HPDE6-E6E7 (cell line): ENCODE results near the gene SLC7A11.

Experiments
- DNase-seq: peaks from one replicate; pipeline ENCODE4 v3.0.0; 2011; ENCODE audit warnings: missing footprints; ENCODE audit errors: extremely low spot score

The SLC7A11 gene

DNA sequence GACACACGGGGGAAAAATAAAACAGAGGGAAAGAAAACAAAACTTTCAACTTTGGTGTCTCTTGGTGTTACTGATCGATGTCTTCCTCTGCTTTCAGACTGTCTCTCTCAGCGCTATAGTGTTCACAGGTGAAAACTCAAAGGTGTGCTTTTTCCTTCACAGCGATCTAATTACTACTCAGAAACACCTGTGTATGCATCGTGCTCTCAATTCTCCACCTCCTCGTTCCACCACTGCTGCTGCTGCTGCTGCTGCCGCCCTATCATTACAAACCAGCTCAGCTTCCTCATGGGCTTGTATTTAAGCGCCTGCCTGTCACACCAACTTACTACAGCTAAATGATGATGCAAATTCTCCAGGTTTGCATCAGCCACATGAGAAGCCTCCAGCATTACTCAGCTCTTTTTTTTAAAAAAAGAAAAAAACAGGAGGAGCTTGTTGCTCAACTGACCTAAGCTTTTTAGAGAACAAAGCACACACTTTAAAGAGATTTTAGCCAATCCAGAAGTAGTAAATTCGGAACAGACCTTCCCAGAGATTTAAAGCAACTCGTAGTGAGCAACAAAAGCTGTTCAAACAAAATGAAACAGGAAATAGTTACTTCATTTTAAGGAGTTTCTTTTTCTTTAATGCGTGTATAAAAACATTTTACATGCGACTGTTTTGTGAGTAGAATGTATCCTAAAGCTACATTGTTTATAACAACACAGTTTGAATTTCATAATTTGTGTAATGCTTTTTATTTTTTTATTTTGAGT lies at the start of gene SLC7A11:
SLC7A11 (minus strand) TSS at position 274 of the 758 bp plus-strand sequence. CDS start 280 bp downstream, outside the sequence.
- DNase-seq: peak; percentile 36

GRCh38 chr4:138291431-138291830 lies 49.3 kb upstream of the SLC7A11 start:
- no peak for DNase-seq

DNA sequence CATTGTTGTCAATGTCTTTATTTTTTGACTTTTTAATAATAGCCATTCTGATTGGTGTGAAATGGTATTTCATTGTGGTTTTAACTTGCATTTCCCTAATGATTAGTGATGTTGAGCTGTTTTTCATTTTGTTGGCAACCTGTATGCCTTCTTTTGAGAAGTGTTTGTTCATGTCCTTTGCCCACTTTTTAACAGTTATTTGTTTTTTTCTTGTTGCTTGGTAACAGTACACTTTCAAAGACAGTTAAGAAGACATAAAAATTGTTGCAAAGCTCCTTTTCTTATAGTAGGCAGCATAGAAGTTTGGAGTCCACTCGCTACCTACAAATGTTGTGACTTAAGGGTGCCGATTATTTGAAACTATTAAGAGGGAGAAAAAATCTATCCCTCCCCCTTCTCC lies 48.7 kb upstream of the SLC7A11 start:
- DNase-seq: no peak

DNA sequence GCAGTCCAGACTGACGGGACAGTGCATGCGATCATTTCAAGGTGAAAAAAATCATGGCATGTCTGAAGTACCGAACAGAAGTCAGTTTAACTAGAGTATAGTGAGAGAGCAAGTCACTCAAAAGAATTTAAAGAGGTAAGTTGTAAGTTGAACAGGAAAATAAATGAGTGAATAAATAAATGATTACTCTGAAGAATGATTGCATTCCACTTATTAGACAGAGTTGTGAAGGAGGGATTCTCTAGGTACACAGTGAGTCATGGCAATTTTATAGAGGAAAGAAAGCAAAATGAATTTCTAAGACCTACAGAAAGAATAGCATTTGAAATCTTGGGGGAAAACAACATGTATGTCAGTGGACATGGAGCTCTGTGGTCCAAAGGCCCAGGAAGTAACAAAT lies 37.1 kb upstream of the SLC7A11 start:
- DNase-seq: no peak

GRCh38 chr4:138277133-138277532 lies 35.0 kb upstream of the SLC7A11 start:
- DNase-seq: no peak

- peak; percentile 56 for DNase-seq
Measured at GRCh38 chr4:138275963-138276621, 33.9 kb upstream of the SLC7A11 start.

DNA sequence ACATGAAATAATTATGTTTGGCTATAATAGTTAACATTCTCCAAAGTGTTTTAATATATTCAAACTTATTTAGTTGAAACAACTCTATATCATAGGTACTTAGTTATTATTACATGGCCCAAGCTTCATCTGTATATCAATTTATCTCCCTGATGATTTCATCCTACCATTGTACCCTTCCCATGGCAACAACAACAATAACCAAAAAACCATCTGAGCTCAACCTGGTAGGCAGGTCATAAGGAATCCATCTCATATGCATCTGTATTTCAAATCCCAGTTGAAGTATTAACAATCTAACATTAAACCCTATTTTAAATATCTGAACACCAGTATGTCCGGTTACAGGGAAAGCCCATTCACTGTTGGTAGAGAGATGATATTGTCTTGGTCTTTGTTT lies 33.1 kb upstream of the SLC7A11 start:
- no peak for DNase-seq

GRCh38 chr4:138269175-138269574 lies 27.0 kb upstream of the SLC7A11 start:
- DNase-seq: no peak

GRCh38 chr4:138267835-138268234 lies 25.7 kb upstream of the SLC7A11 start:
- no peak for DNase-seq

DNA sequence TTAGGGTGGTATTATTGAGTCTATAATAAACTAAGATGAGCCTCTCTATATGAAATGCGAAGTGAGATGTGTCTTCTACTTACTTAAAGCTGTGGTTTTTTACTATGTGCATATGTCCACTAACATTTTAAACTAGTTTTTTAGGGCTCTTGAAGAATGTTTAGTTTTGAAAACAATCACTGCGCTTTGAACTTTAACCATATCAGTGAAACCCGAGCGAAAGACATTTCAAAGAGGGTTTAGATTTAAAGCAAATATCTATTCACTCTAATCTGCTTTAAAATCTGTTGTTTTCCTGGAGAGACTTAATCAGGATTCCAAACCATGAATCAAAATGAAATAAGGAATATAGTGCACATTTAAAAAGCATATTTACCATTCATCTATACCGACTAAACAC lies 24.8 kb upstream of the SLC7A11 start:
- DNase-seq: no peak

DNA sequence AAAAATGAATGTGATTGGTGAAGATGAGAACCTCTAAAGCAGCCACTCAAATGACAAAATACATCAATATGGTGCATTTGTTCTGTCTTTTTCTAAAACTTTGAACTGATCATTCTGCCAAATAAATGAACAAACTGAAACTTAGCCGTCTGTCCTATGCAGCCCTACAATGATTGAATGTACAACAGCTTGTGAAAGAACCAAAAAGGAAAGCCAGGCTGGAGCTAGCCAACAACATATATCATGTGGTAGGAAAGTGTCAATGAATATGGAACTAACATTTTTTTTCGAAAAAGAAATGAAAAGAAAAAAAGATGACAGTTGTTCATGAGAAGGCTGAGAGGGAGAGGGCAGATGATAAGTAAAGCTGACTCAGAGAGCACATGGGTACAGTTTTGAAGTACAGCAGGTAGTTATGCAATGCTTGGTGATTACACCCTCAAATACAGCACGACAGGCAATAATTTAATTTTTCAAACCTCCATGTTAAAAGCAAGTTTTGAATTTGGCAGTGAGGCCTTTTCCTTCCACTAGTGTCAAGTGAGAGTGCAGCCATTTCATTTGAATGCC lies 21.2 kb upstream of the SLC7A11 start:
- DNase-seq: peak; percentile 26

- DNase-seq: no peak
Measured at GRCh38 chr4:138262469-138262868, 20.3 kb upstream of the SLC7A11 start.

- no peak for DNase-seq
Measured at GRCh38 chr4:138262030-138262429, 19.9 kb upstream of the SLC7A11 start.

GRCh38 chr4:138259824-138260223 lies 17.7 kb upstream of the SLC7A11 start:
- DNase-seq: peak; percentile 58

- peak; percentile 32 for DNase-seq
Measured at GRCh38 chr4:138259271-138259670, 17.1 kb upstream of the SLC7A11 start.

DNA sequence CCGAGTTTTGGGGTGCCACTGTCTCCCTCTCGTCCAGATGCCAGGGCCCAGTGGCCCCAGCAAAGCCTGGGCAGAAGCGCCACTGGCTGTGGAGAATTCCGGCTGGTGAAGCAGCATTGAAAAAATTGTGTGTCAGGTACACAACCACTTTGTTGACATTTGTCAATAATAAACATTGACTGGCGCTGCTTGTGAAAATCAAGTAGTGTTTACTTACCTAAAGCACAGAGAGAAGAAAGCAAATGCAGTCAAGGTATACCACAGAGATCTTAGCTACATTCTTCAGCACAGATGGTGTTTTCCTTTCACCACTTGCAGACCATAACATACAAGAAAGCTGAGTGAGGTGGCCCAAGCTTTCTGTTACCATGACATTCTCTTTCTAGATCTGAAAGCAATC lies 14.5 kb upstream of the SLC7A11 start:
- no peak for DNase-seq

DNA sequence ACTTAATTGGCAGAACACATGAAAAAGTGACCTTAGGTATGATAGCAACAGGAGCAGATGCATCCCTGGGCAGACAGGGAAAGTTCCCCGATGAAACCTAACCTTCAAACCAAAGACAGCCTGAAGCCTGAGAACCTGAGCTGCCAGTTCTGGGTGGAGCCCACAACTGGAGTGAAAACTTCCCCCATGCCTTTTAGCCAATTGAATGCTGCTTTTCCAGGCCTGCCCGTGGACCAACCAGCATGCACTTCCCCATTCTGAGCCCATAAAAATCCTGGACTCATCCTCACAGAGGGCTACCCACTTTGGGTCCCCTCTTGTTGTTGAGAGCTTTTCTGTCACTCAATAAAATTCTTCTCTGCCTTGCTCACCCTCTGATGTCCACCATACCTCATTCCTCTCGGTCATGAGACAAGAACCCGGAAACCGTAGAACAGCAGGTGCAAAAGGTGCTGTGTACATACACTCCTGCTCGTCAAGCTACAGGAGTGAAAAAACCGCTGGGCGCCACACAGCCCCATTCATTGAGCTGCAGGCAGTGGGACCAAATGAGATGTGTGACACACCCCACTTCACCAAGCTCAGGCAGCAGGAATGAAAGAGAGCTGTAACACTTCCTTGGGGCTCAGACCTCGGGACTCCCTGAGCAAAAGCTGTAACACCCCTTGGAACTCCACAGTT lies 13.9 kb upstream of the SLC7A11 start:
- no peak for DNase-seq

- no peak for DNase-seq
Measured at GRCh38 chr4:138252551-138252950, 10.4 kb upstream of the SLC7A11 start.

DNA sequence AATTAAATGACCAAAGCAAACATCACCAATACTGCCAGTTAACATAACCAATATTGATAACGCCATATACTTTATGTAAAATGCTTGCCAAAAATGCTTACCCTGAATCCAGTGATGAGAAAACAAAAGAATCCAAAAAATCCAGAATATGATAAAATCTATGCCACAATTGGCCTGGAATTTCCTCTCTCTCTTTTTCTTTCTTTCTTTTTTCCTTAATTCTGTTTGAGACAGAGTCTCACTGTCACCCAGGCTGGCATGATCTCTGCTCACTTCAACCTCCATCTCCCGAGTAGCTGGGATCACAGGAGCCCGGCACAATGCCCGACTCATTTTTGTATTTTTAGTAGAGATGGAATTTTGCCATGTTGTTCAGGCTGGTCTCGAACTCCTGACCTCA lies 9.8 kb upstream of the SLC7A11 start:
- DNase-seq: no peak

- DNase-seq: no peak
Measured at GRCh38 chr4:138249132-138249531, 7.0 kb upstream of the SLC7A11 start.

GRCh38 chr4:138248058-138248457 lies 5.9 kb upstream of the SLC7A11 start:
- DNase-seq: no peak

DNA sequence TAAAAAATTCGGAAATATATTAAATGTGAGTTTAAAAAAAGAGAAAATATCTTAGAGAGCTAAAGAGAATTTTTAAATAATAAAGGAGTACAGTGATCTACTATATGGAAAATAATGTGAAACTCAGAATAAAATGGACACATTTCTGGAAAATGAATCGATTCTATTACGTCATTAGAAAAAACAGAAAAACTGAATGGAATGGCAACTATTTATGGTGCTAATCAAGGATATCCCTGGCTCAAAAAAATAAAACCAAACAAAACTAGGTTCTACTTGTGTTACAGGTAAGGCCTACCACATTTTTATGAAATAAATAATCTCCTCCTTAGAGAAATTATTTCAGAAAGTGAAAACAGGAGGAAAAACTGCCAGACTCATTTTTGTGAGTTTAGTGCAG lies 5.5 kb upstream of the SLC7A11 start:
- DNase-seq: no peak
